HepG2 (cell line): ENCODE results near the gene HOXD12. TPM values are rescaled to one million over a fixed set of nuclear protein-coding genes. Genes with fewer than 3 reads are reported as not detected.

ENCODE experiments used
- BATF2 ChIP-seq: sonication (generic); formaldehyde crosslinking; IDR thresholded peaks from 2 replicates; pipeline ENCODE4 v1.8.0; 2022; ENCODE audit warnings: mild to moderate bottlenecking, missing genetic modification reagents, moderate library complexity
- CBX5 ChIP-seq: sonication (generic); formaldehyde crosslinking; IDR thresholded peaks from 2 replicates; pipeline ENCODE4 v1.4.0; 2020; ENCODE audit warnings: missing genetic modification reagents, borderline replicate concordance
- CEBPZ ChIP-seq: IDR thresholded peaks from 2 replicates; pipeline ENCODE4 v1.6.1; 2012; ENCODE audit warnings: low read length, improper control_type of control experiment
- HDAC6 ChIP-seq: fragments of 200-600 bp; sonication (generic); IDR thresholded peaks from 2 replicates; pipeline ENCODE4 v1.7.0; 2017; ENCODE audit warnings: mild to moderate bottlenecking, antibody characterized with exemption, low read length, low read depth
- IRF2 ChIP-seq: IDR thresholded peaks from 2 replicates; pipeline ENCODE4 v1.6.1; 2018; ENCODE audit warnings: missing genetic modification reagents, missing compliant biosample characterization
- KDM5A ChIP-seq: fragments of 200-600 bp; sonication (generic); IDR thresholded peaks from 2 replicates; pipeline ENCODE4 v1.7.0; 2018; ENCODE audit warnings: antibody characterized with exemption, mild to moderate bottlenecking, low read length, borderline replicate concordance
- MBD4 ChIP-seq: IDR thresholded peaks from 2 replicates; pipeline ENCODE4 v1.6.1; 2012; ENCODE audit warnings: low read length, inconsistent platforms, borderline replicate concordance
- MBNL3 ChIP-seq: fragments of 250-450 bp; sonication (Bioruptor Pico); conservative IDR thresholded peaks from 2 replicates; pipeline ENCODE4 v1.8.0; 2022; ENCODE audit warnings: mild to moderate bottlenecking, inconsistent platforms
- NR2F6 ChIP-seq, 2 experiments: IDR thresholded peaks; 2 replicates each; pipeline ENCODE4 v1.6.1; 2016; ENCODE audit warnings: antibody characterized with exemption in 1 of 2, mild to moderate bottlenecking in 1 of 2
- PRMT3 ChIP-seq: sonication (generic); formaldehyde crosslinking; IDR thresholded peaks from 2 replicates; pipeline ENCODE4 v1.8.1; 2022; ENCODE audit warnings: low read depth, mild to moderate bottlenecking, moderate library complexity, missing genetic modification reagents, borderline replicate concordance
- SMAD9 ChIP-seq: sonication (generic); formaldehyde crosslinking; IDR thresholded peaks from 2 replicates; pipeline ENCODE4 v1.5.1; 2020; ENCODE audit warnings: mild to moderate bottlenecking, missing genetic modification reagents
- SRF ChIP-seq: IDR thresholded peaks from 2 replicates; pipeline ENCODE4 v1.6.1; 2011; ENCODE audit warnings: mild to moderate bottlenecking, low read depth, low read length, moderate library complexity
- SUZ12 ChIP-seq: fragments of 150-350 bp; IDR thresholded peaks from 2 replicates; pipeline ENCODE4 v1.6.1; 2014; ENCODE audit warnings: low read depth, low read length
- TBX2 ChIP-seq: sonication (generic); formaldehyde crosslinking; IDR thresholded peaks from 2 replicates; pipeline ENCODE4 v1.5.0; 2020; ENCODE audit warnings: missing genetic modification reagents, mild to moderate bottlenecking, borderline replicate concordance
- THAP8 ChIP-seq: sonication (generic); formaldehyde crosslinking; IDR thresholded peaks from 2 replicates; pipeline ENCODE4 v1.5.1; 2020; ENCODE audit warnings: missing genetic modification reagents, mild to moderate bottlenecking, borderline replicate concordance
- ZFY ChIP-seq: sonication (generic); formaldehyde crosslinking; IDR thresholded peaks from 2 replicates; pipeline ENCODE4 v1.4.0; 2020; ENCODE audit warnings: missing genetic modification reagents
- ZNF382 ChIP-seq: sonication (generic); formaldehyde crosslinking; IDR thresholded peaks from 2 replicates; pipeline ENCODE4 v1.5.0; 2020; ENCODE audit warnings: missing genetic modification reagents, mild to moderate bottlenecking, borderline replicate concordance
- ZNF44 ChIP-seq: sonication (generic); formaldehyde crosslinking; IDR thresholded peaks from 2 replicates; pipeline ENCODE4 v1.5.1; 2020; ENCODE audit warnings: mild to moderate bottlenecking, missing genetic modification reagents
- ZNF556 ChIP-seq: sonication (generic); formaldehyde crosslinking; IDR thresholded peaks from 2 replicates; pipeline ENCODE4 v1.4.0; 2020; ENCODE audit warnings: mild to moderate bottlenecking, missing genetic modification reagents, borderline replicate concordance
- polyA plus RNA-seq, 8 experiments: library from polyadenylated mRNA; depleted of rRNA in 3 of 8; stranded (reverse) in 7 of 8; unstranded in 1 of 8; fragments of >200 nt; fragmentation: Illumina TruSeq in 4 of 8; extraction: Trizol in 4 of 8; gene quantifications; 2 replicates each; pipeline versions ENCODE4 v1.2.1 to v1.2.3, GENCODE V29; 2011 to 2016; ENCODE audit warnings: low read depth in 4 of 8, missing spikeins in 1 of 8, mixed read lengths in 1 of 8; ENCODE audit not compliant: insufficient read depth in 1 of 8
- total RNA-seq, 5 experiments: library from RNA; depleted of rRNA; stranded (reverse); fragments of >200 nt; fragmentation: Illumina TruSeq; extraction: Trizol; gene quantifications; 2 replicates each; pipeline ENCODE4 v1.2.3, GENCODE V29; 2016; ENCODE audit warnings: low read depth in 1 of 5
- TF ChIP-seq, protein P1 (sequence below): sonication (generic); formaldehyde crosslinking; IDR thresholded peaks from 2 replicates; pipeline ENCODE4 v1.5.1; 2020; ENCODE audit warnings: mild to moderate bottlenecking, missing genetic modification reagents
- TF ChIP-seq, protein P2 (sequence below): sonication (generic); formaldehyde crosslinking; IDR thresholded peaks from 2 replicates; pipeline ENCODE4 v1.4.0; 2020; ENCODE audit warnings: missing genetic modification reagents

Gene HOXD12
- total and polyA plus RNA-seq, 2 of the 13 experiments (the other 11 are each of a cell fraction or from before 2014, with no cell fraction given) = not detected

DNA sequence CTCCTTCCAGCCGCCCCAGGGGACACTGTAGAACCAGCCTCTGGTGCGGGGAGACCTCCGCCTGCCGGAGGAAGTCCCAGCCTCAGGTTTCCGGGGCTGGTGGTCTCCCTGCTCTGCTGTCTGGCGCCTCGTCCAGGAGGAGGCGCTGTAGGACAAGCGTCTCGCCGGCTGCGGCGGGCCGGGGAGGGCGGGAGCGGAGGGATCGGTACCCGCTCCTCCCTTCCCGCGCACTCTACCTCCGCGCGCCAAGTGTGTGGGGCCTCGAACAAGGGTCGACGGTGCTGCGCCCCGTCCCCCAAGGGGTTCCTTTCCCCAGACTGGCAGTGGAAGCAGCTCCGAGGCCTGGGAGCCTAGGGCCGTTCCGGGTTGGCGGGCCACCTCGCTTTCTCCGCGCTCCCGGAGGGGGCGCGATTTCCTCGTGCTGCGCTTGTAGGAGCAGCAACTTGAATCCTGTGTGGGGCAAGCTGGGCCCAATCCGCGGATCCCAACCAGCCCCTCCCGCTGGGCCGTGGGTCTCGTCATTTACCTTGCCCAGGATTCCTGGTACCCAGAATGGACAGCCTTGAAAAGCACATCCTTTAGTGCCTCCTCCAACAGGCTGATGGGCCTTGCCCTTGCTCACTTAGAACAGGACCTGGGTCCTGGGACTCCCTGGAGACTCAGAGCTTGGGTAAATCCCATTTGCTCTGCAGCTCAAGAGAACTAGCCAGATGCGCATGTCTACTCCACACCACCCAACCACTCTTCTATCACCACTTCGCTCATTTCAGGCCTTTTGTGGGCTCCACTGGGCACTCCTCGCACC is 41.1 kb downstream of the HOXD12 start (continued):
- peak; percentile 57; the same call in 1 of the 2 replicates for TF ChIP-seq PRMT3 (CRISPR knock-in tag)
- TF ChIP-seq IRF2 (CRISPR knock-in tag) = peak; percentile 64; the same call in 1 of the 2 replicates
- peak; percentile 47; the same call in 1 of the 2 replicates for TF ChIP-seq ZNF44
- TF ChIP-seq CBX5 (CRISPR knock-in tag) = peak; percentile 94
- 0 out of 2 replicates have a peak, but pooled peaks have one; percentile 6 for TF ChIP-seq SRF
- TF ChIP-seq, protein P1, sequence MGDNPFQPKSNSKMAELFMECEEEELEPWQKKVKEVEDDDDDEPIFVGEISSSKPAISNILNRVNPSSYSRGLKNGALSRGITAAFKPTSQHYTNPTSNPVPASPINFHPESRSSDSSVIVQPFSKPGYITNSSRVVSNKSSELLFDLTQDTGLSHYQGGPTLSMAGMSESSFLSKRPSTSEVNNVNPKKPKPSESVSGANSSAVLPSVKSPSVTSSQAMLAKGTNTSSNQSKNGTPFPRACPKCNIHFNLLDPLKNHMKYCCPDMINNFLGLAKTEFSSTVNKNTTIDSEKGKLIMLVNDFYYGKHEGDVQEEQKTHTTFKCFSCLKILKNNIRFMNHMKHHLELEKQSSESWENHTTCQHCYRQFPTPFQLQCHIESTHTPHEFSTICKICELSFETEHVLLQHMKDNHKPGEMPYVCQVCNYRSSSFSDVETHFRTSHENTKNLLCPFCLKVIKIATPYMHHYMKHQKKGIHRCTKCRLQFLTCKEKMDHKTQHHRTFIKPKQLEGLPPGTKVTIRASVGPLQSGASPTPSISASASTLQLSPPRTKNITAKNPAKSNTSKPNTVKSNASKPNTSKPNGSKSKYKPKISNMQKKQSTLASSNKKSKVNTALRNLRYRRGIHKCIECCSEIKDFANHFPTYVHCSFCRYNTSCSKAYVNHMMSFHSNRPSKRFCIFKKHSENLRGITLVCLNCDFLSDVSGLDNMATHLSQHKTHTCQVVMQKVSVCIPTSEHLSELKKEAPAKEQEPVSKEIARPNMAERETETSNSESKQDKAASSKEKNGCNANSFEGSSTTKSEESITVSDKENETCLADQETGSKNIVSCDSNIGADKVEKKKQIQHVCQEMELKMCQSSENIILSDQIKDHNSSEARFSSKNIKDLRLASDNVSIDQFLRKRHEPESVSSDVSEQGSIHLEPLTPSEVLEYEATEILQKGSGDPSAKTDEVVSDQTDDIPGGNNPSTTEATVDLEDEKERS = 0 out of 2 replicates have a peak, but pooled peaks have one; percentile 52
- TF ChIP-seq CEBPZ = no peak
- TF ChIP-seq MBNL3 (CRISPR knock-in tag) = no peak
- TF ChIP-seq ZNF382 (CRISPR knock-in tag) = no peak
- TF ChIP-seq KDM5A = no peak
- TF ChIP-seq ZNF556 (CRISPR knock-in tag) = peak; percentile 83
- no peak for TF ChIP-seq BATF2
- no peak for TF ChIP-seq NR2F6 (IDR thresholded peaks at IDR 0.05)
- peak; percentile 51; the same call in 1 of the 2 replicates for TF ChIP-seq NR2F6 (CRISPR knock-in tag; IDR thresholded peaks at IDR 0.05)
- no peak for TF ChIP-seq HDAC6
- TF ChIP-seq, protein P2, sequence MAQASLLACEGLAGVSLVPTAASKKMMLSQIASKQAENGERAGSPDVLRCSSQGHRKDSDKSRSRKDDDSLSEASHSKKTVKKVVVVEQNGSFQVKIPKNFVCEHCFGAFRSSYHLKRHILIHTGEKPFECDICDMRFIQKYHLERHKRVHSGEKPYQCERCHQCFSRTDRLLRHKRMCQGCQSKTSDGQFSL (CRISPR knock-in tag) = no peak; the same call in 1 of the 2 replicates
- TF ChIP-seq SUZ12 = no peak
- no peak for TF ChIP-seq MBD4
- no peak for TF ChIP-seq THAP8 (CRISPR knock-in tag)
- TF ChIP-seq SMAD9 (CRISPR knock-in tag) = 0 out of 2 replicates have a peak, but pooled peaks have one; percentile 55
- 0 out of 2 replicates have a peak, but pooled peaks have one; percentile 55 for TF ChIP-seq ZFY
- peak; percentile 88 for TF ChIP-seq TBX2 (CRISPR knock-in tag)
